Left ventricle myocardium inferior (tissue), 1 donor: Measurements from ENCODE around the gene OR1L1. TPM values are rescaled to one million over a fixed set of nuclear protein-coding genes. Genes with fewer than 3 reads are reported as not detected.

ENCODE experiments used
- DNase-seq: peaks from one replicate; pipeline ENCODE4 v3.0.0-alpha.2; 2020
- H3K27ac ChIP-seq: fragments of 200-600 bp; replicated peaks from 2 replicates; pipeline ENCODE4 v1.8.0; 2021
- H3K27me3 ChIP-seq: fragments of 200-600 bp; 2 replicates; pipeline ENCODE4 v1.8.0; 2021; ENCODE audit warnings: low read depth
- H3K36me3 ChIP-seq: fragments of 200-600 bp; 2 replicates; pipeline ENCODE4 v1.8.0; 2021
- H3K4me1 ChIP-seq: fragments of 200-600 bp; 2 replicates; pipeline ENCODE4 v1.8.0; 2021
- H3K4me3 ChIP-seq: fragments of 200-600 bp; 2 replicates; pipeline ENCODE4 v1.8.0; 2021; ENCODE audit warnings: mild to moderate bottlenecking, moderate library complexity
- H3K9me3 ChIP-seq: fragments of 200-600 bp; replicated peaks from 2 replicates; pipeline ENCODE4 v1.8.0; 2021
- intact Hi-C: fragments of 100-400 bp; cut with micrococcal nuclease; formaldehyde crosslinking; loops from one replicate; pipeline ENCODE4 v1.11.0; 2022
- total RNA-seq: library from RNA; stranded (reverse); fragmentation: NEBNext Ultra II Directional; extraction: Animal tissue kit (Norgen Biotek cat#: 25700); gene quantifications from one replicate; pipeline ENCODE4 v1.2.1, GENCODE V29; 2021
- TF ChIP-seq, protein P1 (sequence below): fragments of 200-600 bp; IDR thresholded peaks from 2 replicates; pipeline ENCODE4 v1.8.0; 2021; ENCODE audit warnings: antibody characterized with exemption, mild to moderate bottlenecking, borderline replicate concordance
- donor health status: DM: no; HTN: yes; CAD: no; lungs with severe emphysema.

Gene OR1L1
- total RNA-seq, 1 donor from 2014 or later, result not detected

DNA sequence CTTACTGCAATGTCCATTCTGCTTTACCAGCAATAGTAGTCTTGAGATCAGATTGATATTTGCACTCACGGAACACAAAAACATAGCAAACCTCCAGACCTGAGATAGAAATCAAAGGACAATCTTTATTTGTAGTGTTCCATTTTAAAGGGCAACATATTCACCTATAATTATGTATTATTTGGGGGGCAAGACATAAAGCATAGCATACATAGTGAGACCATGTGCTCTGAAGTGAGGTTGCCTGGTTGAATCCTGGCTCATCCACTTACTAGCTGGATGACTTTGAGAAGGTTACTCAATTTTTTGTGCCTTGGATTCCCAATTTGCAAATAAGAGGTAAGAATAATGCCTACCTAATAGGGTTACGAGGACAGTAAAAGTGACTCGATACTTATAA is 4.0 kb upstream of the OR1L1 start, which contains the start of gene OR1B1:
Gene OR1B1, minus strand, starts transcription at position 101 of the 400 bp plus-strand sequence.
- H3K9me3 ChIP-seq, result no peaks in the 10 kb centered on the region
- no peak within 1 kb of the TSS for H3K27ac ChIP-seq
- no peaks in the 10 kb centered on the region for H3K27me3 ChIP-seq
- H3K36me3 ChIP-seq, result no peaks in the 10 kb centered on the region
- intact Hi-C loops, result no loop called here
- no peak within 1 kb of the TSS for H3K4me3 ChIP-seq
- TF ChIP-seq, protein P1, sequence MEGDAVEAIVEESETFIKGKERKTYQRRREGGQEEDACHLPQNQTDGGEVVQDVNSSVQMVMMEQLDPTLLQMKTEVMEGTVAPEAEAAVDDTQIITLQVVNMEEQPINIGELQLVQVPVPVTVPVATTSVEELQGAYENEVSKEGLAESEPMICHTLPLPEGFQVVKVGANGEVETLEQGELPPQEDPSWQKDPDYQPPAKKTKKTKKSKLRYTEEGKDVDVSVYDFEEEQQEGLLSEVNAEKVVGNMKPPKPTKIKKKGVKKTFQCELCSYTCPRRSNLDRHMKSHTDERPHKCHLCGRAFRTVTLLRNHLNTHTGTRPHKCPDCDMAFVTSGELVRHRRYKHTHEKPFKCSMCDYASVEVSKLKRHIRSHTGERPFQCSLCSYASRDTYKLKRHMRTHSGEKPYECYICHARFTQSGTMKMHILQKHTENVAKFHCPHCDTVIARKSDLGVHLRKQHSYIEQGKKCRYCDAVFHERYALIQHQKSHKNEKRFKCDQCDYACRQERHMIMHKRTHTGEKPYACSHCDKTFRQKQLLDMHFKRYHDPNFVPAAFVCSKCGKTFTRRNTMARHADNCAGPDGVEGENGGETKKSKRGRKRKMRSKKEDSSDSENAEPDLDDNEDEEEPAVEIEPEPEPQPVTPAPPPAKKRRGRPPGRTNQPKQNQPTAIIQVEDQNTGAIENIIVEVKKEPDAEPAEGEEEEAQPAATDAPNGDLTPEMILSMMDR, result no peak
- H3K4me1 ChIP-seq, result no peaks in the 10 kb centered on the region
- DNase-seq, result no peak

DNA sequence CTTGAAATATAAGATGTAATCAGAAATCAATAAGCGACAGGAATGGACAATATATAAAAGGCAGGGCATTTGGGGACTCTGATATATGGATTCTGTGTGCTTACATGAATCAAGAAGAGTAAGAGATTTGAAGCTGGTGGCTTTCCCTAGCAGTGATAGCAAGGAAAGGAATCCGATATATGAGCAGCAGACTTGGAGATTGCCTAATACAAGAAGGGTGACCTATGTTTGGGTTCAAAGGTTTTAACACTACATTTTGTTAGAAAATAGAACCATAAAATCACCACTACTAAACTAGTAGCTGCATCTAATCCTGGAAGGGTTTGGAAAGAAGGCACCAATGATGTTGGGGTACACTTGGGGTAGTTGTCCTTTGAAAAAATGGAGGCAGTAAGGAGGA is 11.0 kb downstream of the OR1L1 start:
- no peaks in the 10 kb centered on the region for H3K27me3 ChIP-seq
- H3K36me3 ChIP-seq, result no peaks in the 10 kb centered on the region
- no peak for DNase-seq
- no peak overlapping the region for H3K4me3 ChIP-seq
- H3K4me1 ChIP-seq, result no peaks in the 10 kb centered on the region
- intact Hi-C loops, result no loop called here
- no peak overlapping the region for H3K27ac ChIP-seq
- peaks cover 46% of the 10 kb centered on the region for H3K9me3 ChIP-seq
- TF ChIP-seq, protein P1, result no peak

DNA sequence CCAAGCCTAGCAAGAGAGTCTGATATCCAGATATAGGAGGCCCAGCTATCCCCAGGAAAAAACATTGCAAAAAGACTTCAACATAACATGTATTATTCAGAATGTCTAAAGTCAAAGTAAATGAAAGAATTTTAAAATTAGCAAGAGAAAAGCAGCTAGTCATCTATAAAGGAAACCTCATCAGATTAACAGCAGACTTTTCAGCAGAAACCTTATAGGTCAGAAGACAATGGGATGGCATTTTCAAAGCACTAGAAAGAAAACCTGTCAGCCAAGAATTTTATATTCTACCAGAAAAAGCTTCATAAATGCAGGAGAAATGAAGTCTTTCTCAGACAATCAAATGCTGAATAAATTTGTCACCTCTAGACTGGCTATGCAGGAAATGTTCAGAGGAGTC is 23.3 kb downstream of the OR1L1 start:
- Histone ChIP-seq H3K4me1 (no peaks in the 10 kb centered on the region), H3K9me3 (peaks cover 57% of the 10 kb centered on the region), H3K4me3 (no peak overlapping the region), H3K27ac (no peak overlapping the region), H3K27me3 (no peaks in the 10 kb centered on the region), H3K36me3 (no peaks in the 10 kb centered on the region)
- intact Hi-C loops, result no loop called here
- no peak for DNase-seq
- TF ChIP-seq, protein P1, result no peak

DNA sequence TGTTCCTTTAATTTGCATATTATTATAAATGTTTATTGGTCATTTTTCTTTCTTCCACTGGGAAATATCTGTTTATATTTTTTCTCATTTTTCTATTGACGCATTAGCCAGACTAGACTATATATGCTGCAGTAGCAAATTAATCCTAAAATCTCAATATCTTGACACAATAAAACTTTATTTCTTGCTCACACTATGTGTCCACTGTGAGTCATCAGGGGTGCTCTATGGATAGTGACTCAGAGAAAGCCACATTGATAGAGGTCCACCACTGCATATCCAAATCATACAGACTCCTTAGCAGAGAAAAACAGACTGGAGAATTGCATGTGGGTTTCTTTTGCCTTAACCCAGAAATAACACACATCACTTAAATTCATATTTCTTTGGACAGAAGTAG is 34.2 kb downstream of the OR1L1 start:
- no peak overlapping the region for H3K4me3 ChIP-seq
- intact Hi-C loops, result no loop called here
- no peak for DNase-seq
- H3K4me1 ChIP-seq, result no peaks in the 10 kb centered on the region
- H3K36me3 ChIP-seq, result no peaks in the 10 kb centered on the region
- no peaks in the 10 kb centered on the region for H3K27me3 ChIP-seq
- H3K27ac ChIP-seq, result no peak overlapping the region
- H3K9me3 ChIP-seq, result peaks cover 49% of the 10 kb centered on the region
- TF ChIP-seq, protein P1, result no peak

Other genes with a start within 250 kb of the OR1L1 start
- gene OR1J1, start 183.8 kb upstream of the OR1L1 start, total RNA-seq, result not detected
- not detected for gene OR1J2, start 150.9 kb upstream of the OR1L1 start, total RNA-seq
- gene OR1J4, start 142.6 kb upstream of the OR1L1 start, total RNA-seq, result not detected
- not detected for gene OR1N1, start 134.4 kb upstream of the OR1L1 start, total RNA-seq
- gene OR1N2, start 108.6 kb upstream of the OR1L1 start, total RNA-seq, result not detected
- not detected for gene OR1L8, start 78.3 kb upstream of the OR1L1 start, total RNA-seq
- gene OR1Q1, start 47.0 kb upstream of the OR1L1 start, total RNA-seq, result not detected
- gene OR1B1, start 4.1 kb upstream of the OR1L1 start, total RNA-seq, result not detected
- gene OR1L3, start 13.4 kb downstream of the OR1L1 start, total RNA-seq, result not detected
- gene OR1L4, start 62.3 kb downstream of the OR1L1 start, total RNA-seq, result not detected
- not detected for gene OR1L6, start 80.6 kb downstream of the OR1L1 start, total RNA-seq
- gene OR5C1, start 127.2 kb downstream of the OR1L1 start, total RNA-seq, result not detected
- gene OR1K1, start 138.4 kb downstream of the OR1L1 start, total RNA-seq, result not detected
- 8.3 TPM for gene PDCL, start 166.9 kb downstream of the OR1L1 start, total RNA-seq
- 37.7 TPM for gene RC3H2, start 243.6 kb downstream of the OR1L1 start, total RNA-seq